SIG-M5 (cell line): ENCODE measurements around the gene IGFL3.

Source experiments
- DNase-seq: peaks from one replicate; lab custom pipeline; 2025; lab: John Stamatoyannopoulos, UW

IGFL3 gene

DNA sequence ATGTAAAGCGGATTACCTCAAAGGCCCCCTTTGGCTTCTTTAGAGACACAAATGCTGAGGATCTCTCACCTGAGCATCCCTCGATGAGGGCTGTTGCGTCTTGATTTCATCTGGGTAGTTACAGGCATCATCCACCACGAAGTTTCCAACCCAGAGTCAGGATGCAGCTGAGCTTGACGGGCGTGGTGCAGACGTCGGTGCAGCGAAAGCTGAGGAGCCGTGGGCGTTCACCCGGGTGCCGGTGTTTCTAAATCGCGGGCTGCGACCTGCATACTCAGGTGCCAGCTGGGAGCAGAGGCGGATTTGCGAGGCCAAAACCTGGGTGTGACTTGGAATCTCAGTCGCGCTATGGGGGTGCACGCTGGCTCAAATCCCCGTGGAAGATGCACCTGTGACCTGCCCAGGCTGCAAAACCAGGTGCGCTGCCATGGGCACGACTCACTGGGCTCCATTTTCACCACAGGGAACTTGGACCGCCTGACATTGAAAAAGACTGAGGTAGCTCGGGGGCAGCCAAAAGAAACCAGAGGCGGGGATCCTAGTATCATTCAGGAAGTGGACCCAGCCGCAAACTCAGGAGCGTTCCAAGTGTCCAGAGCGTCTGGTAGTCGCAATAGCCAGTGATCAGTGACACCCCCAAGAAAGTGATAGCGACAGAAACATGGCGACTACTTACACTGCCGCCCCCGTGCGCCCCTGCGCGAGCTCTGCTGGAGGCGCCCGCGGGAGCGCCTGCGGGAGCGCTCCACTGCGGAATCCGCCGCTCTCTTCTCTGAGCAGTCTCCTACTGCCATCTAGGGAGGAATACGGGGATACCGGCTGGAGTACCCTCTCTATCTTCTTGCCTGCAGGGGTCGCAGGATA, 47.3 kb downstream of the IGFL3 start:
- peak; percentile 21 for DNase-seq

DNA sequence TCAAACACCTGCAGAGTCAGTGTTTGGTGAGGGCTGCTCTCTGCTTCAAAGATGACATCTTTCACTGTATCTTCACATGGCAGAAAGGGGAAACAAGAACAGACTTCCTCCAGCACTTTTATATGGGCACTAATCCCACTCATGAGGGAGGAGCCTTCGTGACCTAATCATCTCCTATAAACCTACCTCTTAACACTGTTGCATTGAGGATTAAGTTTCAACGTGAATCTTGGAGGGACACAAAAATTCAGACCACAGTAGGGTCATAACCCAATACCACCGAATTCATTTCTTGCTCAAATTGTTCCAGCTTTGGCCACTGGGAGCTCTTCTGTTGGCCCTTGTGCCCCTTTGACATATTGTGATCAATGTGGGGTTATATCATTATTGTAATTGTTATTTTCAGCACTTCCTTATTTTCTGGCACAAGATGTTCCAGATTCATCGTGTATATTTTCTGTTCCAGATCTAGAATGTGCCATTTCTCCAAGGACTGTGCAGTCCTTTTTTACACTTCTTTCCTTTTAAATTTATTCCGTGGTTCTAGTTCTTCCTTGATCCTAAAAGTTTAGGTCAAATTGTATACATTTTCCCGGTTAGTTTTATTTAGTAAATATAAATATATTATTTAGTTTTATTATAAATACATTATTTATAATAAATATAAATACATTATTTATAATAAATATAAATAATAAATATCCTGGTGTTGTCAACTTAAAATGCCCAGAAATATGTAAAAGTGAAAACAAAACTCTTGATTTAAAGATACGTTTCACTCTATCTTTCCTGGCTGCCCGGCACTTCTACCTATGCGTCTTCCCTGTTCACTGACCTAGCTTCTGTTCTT, 48.2 kb downstream of the IGFL3 start:
- DNase-seq, result no peak

DNA sequence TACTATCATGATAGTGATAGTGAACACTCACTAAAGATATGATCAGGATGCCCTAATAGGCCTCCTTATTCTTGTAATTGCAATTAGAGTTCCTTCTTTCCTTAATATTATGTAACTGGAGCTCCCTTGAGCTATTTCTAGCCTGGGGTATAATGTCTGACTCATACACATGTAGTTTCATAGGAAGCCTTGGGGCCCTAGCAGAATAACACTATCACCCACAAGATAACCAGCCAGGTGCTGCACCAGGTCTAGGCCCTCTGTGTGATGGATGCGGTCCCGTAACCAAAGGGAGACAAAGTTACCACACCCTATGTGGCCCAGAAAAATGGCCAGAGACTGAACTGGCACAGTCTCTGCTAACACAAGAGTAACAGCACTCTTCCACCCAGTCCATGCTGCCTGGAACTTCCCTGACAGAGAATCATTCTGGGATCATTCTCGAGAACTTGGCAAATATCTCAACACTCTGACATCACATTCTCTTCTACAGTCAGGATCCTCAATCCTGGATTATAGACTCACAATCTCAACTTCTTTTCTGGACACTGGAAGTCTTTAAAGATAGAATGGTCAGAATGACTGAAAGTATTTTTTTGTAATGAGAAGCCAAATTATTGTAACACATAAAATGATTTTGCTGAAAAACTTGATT, 51.1 kb downstream of the IGFL3 start:
- DNase-seq, result no peak
